BE2C (cell line): ENCODE measurements around the gene KRT6C. TPM values are rescaled to one million over a fixed set of nuclear protein-coding genes. Genes with fewer than 3 reads are reported as not detected.

Experiments
- DNase-seq: peaks from one replicate; pipeline ENCODE4 v3.0.0-alpha.2; 2020
- H3K27me3 ChIP-seq: fragments of 250-450 bp; sonication (Bioruptor Pico); 2 replicates; pipeline ENCODE4 v1.5.1; 2020; ENCODE audit warnings: mild to moderate bottlenecking
- H3K36me3 ChIP-seq: fragments of 250-450 bp; sonication (Bioruptor Pico); 2 replicates; pipeline ENCODE4 v1.5.1; 2020; ENCODE audit warnings: mild to moderate bottlenecking
- H3K4me1 ChIP-seq: fragments of 250-450 bp; sonication (Bioruptor Pico); 2 replicates; pipeline ENCODE4 v1.5.1; 2020
- H3K4me3 ChIP-seq: 2 replicates; pipeline ENCODE4 v1.5.1; 2011; ENCODE audit warnings: low read depth, low read length
- H3K9me3 ChIP-seq: fragments of 250-450 bp; sonication (Bioruptor Pico); 2 replicates; pipeline ENCODE4 v1.5.1; 2020
- CTCF ChIP-seq: IDR thresholded peaks from 2 replicates; pipeline ENCODE4 v1.5.1; 2012; ENCODE audit warnings: mild to moderate bottlenecking, low read depth, low read length
- polyA plus RNA-seq: library from polyadenylated mRNA; unstranded; fragments of >200 nt; gene quantifications from one replicate; pipeline ENCODE4 v1.2.1, GENCODE V29; 2012; ENCODE audit warnings: low read depth, missing spikeins; ENCODE audit not compliant: insufficient read length, insufficient read depth

The KRT6C gene
- polyA plus RNA-seq = not detected

DNA sequence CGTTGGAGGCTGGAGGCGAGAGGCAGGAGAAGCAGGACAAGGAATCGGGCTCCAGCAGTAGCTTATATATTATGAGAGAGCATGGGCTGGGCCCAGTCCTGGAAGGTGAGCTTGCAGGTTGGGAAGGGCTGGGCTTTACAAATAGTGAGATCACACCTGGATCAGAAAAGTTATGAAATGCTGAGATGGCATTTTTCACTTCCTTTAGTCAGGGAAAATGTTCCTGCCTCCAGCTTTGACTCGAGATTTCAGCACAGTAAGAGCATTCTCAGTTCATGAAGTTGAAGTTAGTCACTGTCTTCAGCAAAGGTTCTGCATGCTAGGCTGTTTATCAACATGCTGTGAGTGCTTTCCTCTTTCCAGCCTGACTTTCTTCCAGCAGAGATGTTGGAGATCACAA is at the start of gene KRT6C:
TSS of gene KRT6C (minus strand) at position 38 of the 400 bp plus-strand sequence. CDS start 68 bp downstream, outside the sequence.
- DNase-seq = no peak
- H3K27me3 ChIP-seq = peaks cover 16% of the 10 kb centered on the region
- H3K9me3 ChIP-seq = no peaks in the 10 kb centered on the region
- no peaks in the 10 kb centered on the region for H3K4me1 ChIP-seq
- no peak for TF ChIP-seq CTCF
- H3K36me3 ChIP-seq = no peaks in the 10 kb centered on the region
- H3K4me3 ChIP-seq = no peak within 1 kb of the TSS

GRCh38 chr12:52522346-52523011 is 48.9 kb upstream of the KRT6C start:
- no peak for DNase-seq
- Histone ChIP-seq H3K4me1 (no peaks in the 10 kb centered on the region), H3K27me3 (peaks cover 36% of the 10 kb centered on the region), H3K36me3 (no peaks in the 10 kb centered on the region), H3K4me3 (no peak overlapping the region), H3K9me3 (no peaks in the 10 kb centered on the region)
- TF ChIP-seq CTCF = no peak

- no peak for TF ChIP-seq CTCF
- peaks cover 36% of the 10 kb centered on the region for H3K27me3 ChIP-seq
- no peak overlapping the region for H3K4me3 ChIP-seq
- H3K4me1 ChIP-seq = no peaks in the 10 kb centered on the region
- H3K36me3 ChIP-seq = no peaks in the 10 kb centered on the region
- no peak for DNase-seq
- H3K9me3 ChIP-seq = no peaks in the 10 kb centered on the region
These were observed 48.1 kb upstream of the KRT6C start for GRCh38 chr12:52521568-52522266.

- DNase-seq = no peak
These were observed 47.6 kb upstream of the KRT6C start for GRCh38 chr12:52521175-52521567.

DNA sequence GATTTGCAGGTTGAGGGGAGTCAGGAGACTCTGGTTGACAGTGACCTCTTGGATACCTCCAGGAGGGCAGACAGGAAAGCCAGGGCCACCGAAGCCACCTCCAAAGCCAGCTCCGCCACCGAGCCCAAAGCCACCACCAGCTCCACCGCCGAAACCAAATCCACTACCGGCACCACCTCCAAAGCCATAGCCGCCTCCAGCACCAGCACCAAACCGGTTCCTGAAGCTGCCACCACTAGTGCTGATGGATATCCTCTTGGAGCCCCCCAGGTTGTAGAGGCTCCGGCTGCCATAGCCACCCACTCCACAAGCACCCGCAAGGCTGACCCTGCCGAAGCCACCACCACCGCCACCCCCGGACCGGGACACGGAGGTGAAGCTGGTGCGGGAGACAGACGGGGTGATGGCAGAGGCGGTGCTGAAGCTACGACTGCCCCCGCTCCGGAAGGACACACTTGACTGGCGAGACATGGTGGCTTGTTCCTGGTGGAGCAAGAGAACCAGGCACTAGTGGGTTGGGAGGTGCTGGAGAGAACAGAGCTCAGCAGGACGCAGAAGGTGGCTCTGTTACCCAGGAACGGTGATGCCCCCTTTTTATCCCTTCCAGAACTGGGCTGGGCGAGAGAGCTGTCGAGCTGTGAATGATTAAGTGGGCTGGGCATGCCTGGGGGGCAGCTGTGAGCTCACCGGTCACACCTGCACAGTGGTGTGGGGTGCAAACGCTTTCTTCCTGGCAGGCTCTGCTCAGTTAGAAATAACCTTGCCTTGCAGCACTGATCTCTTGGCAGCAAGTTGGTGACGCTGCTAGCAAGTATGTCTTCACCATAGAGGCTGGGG is 46.4 kb upstream of the KRT6C start, which contains the start of gene KRT5:
TSS of gene KRT5 (minus strand) at position 569 of the 837 bp plus-strand sequence. CDS start at position 471, 98 bp downstream.
- no peak for DNase-seq
- Histone ChIP-seq H3K4me3 (no peak within 1 kb of the TSS), H3K36me3 (no peaks in the 10 kb centered on the region), H3K27me3 (peaks cover 29% of the 10 kb centered on the region), H3K4me1 (no peaks in the 10 kb centered on the region), H3K9me3 (no peaks in the 10 kb centered on the region)
- TF ChIP-seq CTCF = no peak

More at GRCh38 chr12:52521175-52521567, 47.6 kb upstream of the KRT6C start:
- no peaks in the 10 kb centered on the region for H3K9me3 ChIP-seq
- no peak for TF ChIP-seq CTCF
- H3K36me3 ChIP-seq = no peaks in the 10 kb centered on the region
- no peaks in the 10 kb centered on the region for H3K4me1 ChIP-seq
- peaks cover 36% of the 10 kb centered on the region for H3K27me3 ChIP-seq
- no peak overlapping the region for H3K4me3 ChIP-seq
